HG03469 (cell line): ENCODE results near the gene MFSD2A.
"Not testable (repeated sequence)": the region's sequence is repeated elsewhere in the genome, so short reads cannot be mapped to it uniquely, and the experiment has no call there.

Experiments used
- ATAC-seq: cut with Tn5 transposase; IDR thresholded peaks from one replicate; pipeline ENCODE4 v1.9.1; 2021; ENCODE audit warnings: mild to moderate bottlenecking, moderate library complexity, moderate number of reproducible peaks; ENCODE audit not compliant: unreplicated experiment

MFSD2A gene

GRCh38 chr1:39940253-39940652, 14.7 kb upstream of the MFSD2A start:
- ATAC-seq = no peak

- ATAC-seq = no peak
These were observed 13.7 kb upstream of the MFSD2A start for GRCh38 chr1:39940980-39941871.

GRCh38 chr1:39943471-39944290, 11.3 kb upstream of the MFSD2A start:
- ATAC-seq = no peak

GRCh38 chr1:39944410-39945112, 10.4 kb upstream of the MFSD2A start:
- ATAC-seq = no peak

GRCh38 chr1:39946216-39946615, 8.7 kb upstream of the MFSD2A start:
- no peak for ATAC-seq

GRCh38 chr1:39947260-39947659, 7.7 kb upstream of the MFSD2A start:
- no peak for ATAC-seq

- ATAC-seq = no peak
These were observed 5.1 kb upstream of the MFSD2A start for GRCh38 chr1:39949891-39950290.

GRCh38 chr1:39951926-39952325, 3.0 kb upstream of the MFSD2A start:
- ATAC-seq = no peak

GRCh38 chr1:39952359-39953110, 2.4 kb upstream of the MFSD2A start:
- ATAC-seq = no peak

GRCh38 chr1:39954324-39954869, 548 bp upstream of the MFSD2A start:
- no peak for ATAC-seq

GRCh38 chr1:39955547-39956539, 898 bp downstream of the MFSD2A start:
- ATAC-seq = no peak

GRCh38 chr1:39957299-39958015, 2.5 kb downstream of the MFSD2A start:
- no peak for ATAC-seq

GRCh38 chr1:39958403-39959200, 3.7 kb downstream of the MFSD2A start:
- ATAC-seq = no peak

GRCh38 chr1:39959651-39960333, 4.8 kb downstream of the MFSD2A start:
- no peak for ATAC-seq

GRCh38 chr1:39960431-39960958, 5.5 kb downstream of the MFSD2A start:
- ATAC-seq = no peak

GRCh38 chr1:39962450-39962825, 7.5 kb downstream of the MFSD2A start:
- no peak for ATAC-seq

GRCh38 chr1:39962964-39963363, 8.0 kb downstream of the MFSD2A start:
- ATAC-seq = not testable (repeated sequence)
